GM21737 (cell line): ENCODE measurements around the gene GPBAR1.
"Not testable (repeated sequence)": the region's sequence is repeated elsewhere in the genome, so short reads cannot be mapped to it uniquely, and the experiment has no call there.

Experiments used
- ATAC-seq: cut with Tn5 transposase; IDR thresholded peaks from one replicate; pipeline ENCODE4 v1.9.1; 2021; ENCODE audit warnings: mild to moderate bottlenecking, moderate library complexity; ENCODE audit not compliant: unreplicated experiment

GPBAR1 gene

GRCh38 chr2:218266316-218266979, 5.6 kb downstream of the GPBAR1 start:
- ATAC-seq, result no peak

- no peak for ATAC-seq
These were observed 6.4 kb downstream of the GPBAR1 start for GRCh38 chr2:218267259-218267658.

DNA sequence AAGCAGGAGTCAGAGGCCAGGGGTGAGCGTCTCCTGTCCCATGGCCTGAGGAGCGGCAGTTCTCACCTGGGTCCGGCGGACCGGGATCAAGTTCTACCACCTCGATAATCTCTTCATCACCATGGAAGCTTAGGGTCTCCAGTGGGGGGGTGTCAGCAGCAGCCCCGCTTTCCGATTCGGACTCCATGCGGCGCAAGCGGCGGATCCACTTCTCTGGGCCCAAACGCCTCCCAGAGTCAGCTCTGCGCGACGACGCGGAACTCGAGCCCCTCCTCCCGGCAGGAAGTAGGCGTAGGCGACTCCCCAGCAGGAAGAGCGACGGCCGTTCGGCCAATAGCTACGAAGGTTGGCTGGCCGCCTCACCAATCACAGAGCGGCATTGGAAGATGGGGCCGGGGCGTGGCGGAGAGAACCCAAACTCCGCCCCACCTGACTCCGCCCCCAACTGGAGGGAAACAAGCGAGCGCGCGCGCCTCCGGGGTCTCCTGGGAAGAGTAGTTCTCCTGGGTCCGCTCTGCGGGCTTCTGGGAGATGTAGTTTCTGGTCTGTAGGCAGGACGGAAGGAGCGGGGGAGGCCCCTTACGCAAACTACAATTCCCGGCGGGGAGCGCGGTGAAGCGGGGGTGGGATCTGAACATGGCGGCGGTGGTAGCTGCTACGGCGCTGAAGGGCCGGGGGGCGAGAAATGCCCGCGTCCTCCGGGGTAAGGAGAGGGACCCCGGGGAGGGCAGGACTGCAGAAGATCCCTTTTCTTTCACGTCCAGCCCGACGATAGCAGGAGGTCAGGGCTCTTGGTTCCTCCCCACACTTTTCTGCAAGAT, 9.3 kb downstream of the GPBAR1 start, which contains the start of the genes AAMP and PNKD:
AAMP (minus strand) TSS at position 238 of the 821 bp plus-strand sequence; CDS start at position 187, 51 bp downstream.
PNKD (plus strand) TSS at position 620 of the 821 bp plus-strand sequence; CDS start at position 637, 17 bp downstream.
- peak; percentile 86 for ATAC-seq

DNA sequence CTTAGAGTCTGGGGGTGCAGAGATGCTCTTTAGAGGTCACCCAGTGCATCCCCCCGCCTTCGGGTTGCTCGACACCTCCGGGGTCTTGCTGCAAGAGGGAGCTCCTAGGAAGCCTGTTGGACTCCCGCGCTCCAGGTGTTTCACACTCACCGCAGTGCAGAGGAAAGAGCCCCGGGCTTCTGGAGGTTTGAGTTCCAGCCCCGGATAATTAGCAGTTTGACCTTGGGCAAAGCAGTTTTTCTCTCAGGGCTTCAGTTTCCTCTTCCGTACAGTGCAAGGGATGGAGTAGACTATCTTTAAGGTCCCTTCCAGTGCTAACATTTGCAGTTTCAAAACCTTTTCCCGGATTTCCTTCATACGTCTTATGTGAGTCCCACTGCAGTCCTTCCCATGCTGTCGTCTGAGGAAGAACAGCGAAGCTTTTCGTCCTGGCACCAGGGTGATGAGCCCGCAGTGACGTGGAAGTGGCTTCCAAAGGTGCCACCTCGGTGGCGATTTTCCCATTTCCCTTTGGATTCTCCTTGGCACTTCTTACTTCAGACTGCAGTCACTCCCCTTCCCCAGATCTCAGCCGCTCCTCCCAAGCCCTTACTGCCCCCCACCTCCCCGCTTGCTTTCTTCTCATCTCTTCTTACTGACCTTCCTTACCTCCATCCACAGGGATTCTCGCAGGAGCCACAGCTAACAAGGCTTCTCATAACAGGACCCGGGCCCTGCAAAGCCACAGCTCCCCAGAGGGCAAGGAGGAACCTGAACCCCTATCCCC, 10.1 kb downstream of the GPBAR1 start:
- no peak for ATAC-seq

DNA sequence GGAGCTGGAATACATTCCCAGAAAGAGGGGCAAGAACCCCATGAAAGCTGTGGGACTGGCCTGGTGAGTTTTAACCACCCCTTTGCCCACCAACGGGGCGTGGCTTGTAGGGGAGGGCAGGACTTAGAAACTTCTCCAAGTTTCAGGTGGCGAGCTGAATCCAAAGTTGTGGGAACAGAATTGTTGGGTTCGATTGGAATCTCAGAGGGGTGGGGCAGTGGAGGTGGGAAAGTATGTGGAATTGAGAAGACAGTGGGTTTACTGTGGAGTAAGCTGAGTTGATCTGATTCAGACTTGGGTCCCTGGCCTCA, 10.6 kb downstream of the GPBAR1 start:
- ATAC-seq, result no peak

DNA sequence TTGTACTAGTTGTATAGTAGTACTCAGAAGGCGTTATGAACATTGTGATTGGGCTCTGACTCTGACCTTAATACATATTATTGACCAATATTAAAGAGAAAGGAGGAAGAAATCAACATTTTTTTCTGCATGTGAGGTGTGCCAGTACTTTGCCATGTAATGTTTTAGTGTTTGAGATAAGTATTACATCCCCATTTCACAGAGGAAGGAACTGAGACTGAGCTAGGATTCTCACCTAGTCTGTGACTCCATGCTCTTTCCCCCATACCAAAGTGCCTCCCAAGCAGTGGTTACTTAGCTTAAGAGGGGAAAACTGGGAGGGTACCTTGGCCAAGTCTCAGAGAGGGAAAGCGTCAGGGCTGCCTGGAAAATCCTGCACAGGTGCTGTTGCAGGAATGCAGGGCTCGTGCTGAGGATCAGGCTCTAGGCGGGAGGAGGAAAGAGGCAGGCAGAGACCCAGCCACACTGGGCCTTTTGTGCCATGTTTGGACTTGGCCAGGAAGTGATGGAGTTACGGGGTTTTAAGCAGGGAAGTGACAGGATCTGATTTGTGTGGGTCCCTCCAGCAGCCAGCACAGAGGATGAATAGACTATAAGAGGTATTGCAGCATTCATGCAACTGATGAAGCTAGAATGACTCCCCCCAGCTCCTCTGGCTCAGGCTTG, 11.2 kb downstream of the GPBAR1 start:
- no peak for ATAC-seq

DNA sequence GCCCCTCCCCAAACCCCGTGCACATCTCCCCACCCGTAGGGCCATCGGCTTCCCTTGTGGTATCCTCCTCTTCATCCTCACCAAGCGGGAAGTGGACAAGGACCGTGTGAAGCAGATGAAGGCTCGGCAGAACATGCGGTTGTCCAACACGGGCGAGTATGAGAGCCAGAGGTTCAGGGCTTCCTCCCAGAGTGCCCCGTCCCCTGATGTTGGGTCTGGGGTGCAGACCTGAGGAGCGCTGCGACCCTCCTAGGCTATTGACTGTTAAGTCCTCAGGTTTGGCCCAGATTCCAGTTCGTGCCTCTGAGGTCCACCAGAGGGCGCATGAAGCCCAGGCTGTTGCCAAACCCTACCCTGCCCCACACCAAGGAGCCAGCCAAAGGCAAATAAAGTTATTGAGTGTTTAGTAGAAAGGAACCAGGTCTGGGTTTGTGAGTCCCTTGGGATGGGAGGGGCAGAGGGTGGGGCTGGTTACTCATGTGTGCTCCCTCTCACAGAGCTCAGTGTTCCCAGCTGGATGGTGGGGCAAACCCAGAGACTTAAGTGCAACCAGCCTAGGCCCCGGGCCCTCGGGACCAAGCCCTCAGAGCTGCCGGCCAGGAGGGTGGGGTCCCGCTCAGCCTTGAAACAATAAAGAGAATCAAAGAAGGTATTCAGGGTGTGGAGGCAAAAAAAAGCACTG, 11.9 kb downstream of the GPBAR1 start:
- peak; percentile 24 for ATAC-seq

DNA sequence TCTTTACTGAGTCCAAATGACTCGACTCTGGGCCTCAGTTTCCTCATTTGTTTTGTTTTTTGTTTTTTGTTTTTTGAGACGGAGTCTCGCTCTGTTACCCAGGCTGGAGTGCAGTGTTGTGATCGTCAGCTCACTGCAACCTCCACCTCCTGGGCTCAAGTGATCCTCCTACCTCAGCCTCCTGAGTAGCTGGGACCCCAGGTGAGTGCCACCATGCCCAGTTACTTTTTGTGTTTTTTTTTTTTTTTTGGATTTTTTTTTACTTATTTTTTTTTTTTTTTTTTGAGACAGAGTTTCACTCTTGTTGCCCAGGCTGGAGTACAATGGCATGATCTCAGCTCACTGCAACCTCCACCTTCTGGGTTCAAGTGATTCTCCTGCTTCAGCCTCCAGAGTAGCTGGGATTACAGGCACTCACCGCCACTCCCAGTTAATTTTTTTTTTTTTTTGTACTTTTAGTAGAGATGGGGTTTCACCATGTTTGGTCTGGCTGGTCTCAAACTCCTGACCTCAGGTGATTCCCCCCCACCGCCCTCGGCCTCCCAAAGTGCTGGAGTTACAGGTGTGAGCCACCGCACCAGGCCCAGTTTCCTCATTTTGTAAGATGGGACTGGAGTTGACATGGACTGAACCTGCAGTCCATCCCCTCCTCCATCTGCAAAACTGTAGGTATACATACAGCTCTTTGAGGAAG, 12.5 kb downstream of the GPBAR1 start:
- not testable (repeated sequence) for ATAC-seq

GRCh38 chr2:218273908-218274249, 13.1 kb downstream of the GPBAR1 start:
- no peak for ATAC-seq

DNA sequence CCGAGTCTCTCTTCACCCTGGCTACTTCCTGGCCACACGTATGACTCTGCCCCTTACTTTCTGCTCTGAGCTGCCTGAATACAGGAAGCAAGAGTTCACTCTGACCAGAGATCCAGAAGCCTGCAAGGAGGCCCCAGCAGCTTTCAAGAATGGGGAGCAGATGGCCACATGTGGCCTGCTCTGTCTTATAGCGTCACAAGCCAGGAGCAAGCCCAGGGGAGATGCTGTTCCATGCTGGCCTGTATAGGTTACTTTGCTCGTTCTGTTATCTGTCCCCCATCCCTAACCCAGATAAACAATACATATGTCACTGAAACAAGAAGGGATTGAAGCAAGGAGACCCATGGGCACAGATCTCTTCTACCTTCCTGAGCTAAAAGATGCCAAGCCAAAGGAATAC, 13.8 kb downstream of the GPBAR1 start:
- ATAC-seq, result no peak

- no peak for ATAC-seq
These were observed 14.7 kb downstream of the GPBAR1 start for GRCh38 chr2:218275371-218276072.

- no peak for ATAC-seq
These were observed 16.4 kb downstream of the GPBAR1 start for GRCh38 chr2:218276986-218277755.

- no peak for ATAC-seq
These were observed 17.1 kb downstream of the GPBAR1 start for GRCh38 chr2:218277921-218278320.

DNA sequence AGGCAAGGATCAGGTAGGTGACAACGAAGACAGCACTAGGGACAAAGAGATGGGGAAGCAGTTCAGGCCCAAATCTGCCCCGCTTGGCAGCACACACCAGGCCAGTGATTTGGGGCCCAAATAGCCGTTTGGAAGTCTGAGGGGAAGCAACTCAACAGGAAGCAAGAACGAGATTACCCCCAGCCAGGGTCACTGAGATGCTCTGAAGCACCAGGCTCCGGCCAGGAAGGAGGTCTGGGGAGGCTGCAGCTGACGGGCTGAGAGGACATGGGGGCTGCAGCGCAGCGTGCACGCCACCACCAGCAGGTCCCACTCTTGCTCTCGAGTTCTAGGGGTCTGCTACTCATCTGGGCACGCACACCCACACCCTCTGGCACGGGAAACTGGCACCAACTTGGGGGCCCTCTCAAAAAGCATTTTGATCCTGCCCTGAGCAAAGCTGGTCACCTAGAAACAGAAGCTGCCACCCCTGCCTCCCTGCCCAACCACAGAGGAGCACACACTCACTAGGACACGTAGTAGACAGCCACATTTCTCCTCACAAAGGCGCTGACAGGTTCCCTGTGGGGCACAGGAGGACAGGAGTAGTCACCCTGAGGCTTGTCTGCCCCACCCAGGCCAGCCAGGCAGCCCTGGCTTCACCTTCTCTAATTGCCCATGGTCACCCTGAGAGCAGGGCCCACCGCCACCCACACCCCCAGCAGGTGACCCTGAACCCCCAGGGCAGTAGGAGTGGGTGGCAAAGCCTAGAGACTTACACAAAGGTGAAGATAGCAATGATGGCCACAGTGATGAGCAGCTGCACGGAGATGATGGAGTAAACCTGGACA, 17.9 kb downstream of the GPBAR1 start:
- ATAC-seq, result no peak

- ATAC-seq, result no peak
These were observed 19.6 kb downstream of the GPBAR1 start for GRCh38 chr2:218280260-218280870.

DNA sequence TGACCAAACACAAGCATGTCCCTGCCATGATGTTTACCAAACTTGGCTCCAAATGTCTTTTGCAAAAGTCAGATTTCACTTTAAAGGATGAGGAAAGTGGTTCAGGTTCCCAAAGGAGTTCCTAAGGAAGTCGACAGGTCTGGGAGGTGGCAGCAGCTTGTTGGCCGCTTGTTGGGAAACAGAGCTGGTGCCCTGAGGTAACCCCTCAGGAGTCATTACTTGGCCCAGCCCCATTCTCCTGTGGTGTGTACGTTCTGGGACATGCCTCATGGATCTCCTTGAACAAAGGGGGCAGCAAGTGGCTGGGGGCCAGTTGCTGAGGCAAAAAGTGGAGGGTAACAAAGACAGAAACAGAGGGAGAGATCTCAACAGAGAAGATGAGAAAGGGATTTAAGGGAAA, 20.6 kb downstream of the GPBAR1 start:
- no peak for ATAC-seq
